ENCODE data around the gene PIK3C2B. TPM values are rescaled to one million over a fixed set of nuclear protein-coding genes. Genes with fewer than 3 reads are reported as not detected.

Gene PIK3C2B
- total and polyA plus RNA-seq, 2 donors (not counting 1 experiment from before 2014, with no cell fraction given), result 90.3 to 142 TPM

GRCh38 chr1:204448344-204448964, 46.2 kb downstream of the PIK3C2B start:
- H3K9me3 Mint-ChIP-seq (ENCODE audit: insufficient read depth), result no peaks in the 10 kb centered on the region
- peak overlapping the region; percentile 84 for H3K27ac Mint-ChIP-seq
- ChIA-PET POLR2A (interaction anchor here (0.5 to 12.9 kb wide), 7 partner anchors 12 to 65 kb away, joined by 3 to 161 read pairs (median 4); partner anchors contain the start of gene PIK3C2B), CTCF (interaction anchor here (1.0 to 43.9 kb wide), 8 partner anchors 11 to 359 kb away, joined by 4 to 1884 read pairs (median 58); partner anchors contain the start of gene PIK3C2B)
- DNase-seq, result peak; percentile 46
- peaks cover 75 to 78% of the 10 kb centered on the region in 2 donors for H3K4me1 ChIP-seq (ENCODE audit: control insufficient read depth in 2 of 2, insufficient read depth in 2 of 2, low read length in 2 of 2)
- H3K27me3 ChIP-seq (replicated peaks in 1 of 4; ENCODE audit: control extremely low read depth in 1 of 4, control insufficient read depth in 3 of 4, insufficient read depth in 4 of 4, low read length in 3 of 4), result no peaks in the 10 kb centered on the region
- no peak for TF ChIP-seq EZH2 (IDR thresholded peaks at IDR 0.05; ENCODE audit: borderline replicate concordance, insufficient read depth, low read depth, low read length, poor library complexity, severe bottlenecking)
- no peak for TF ChIP-seq CTCF (IDR thresholded peaks at IDR 0.05)
- H3K27ac ChIP-seq (ENCODE audit: low read length in 2 of 2), result peak overlapping the region; percentile 8 to 96
- peak overlapping the region; percentile 71 for H3K4me3 Mint-ChIP-seq
- peak overlapping the region; percentile 6 for H3K9ac ChIP-seq (ENCODE audit: low read length)
- peaks cover 79% of the 10 kb centered on the region for H3K79me2 ChIP-seq (ENCODE audit: control insufficient read depth, insufficient read depth, low read length)
- H3K9me3 ChIP-seq (ENCODE audit: control extremely low read depth in 1 of 3, control insufficient read depth in 2 of 3, insufficient read depth in 1 of 3, low read length in 2 of 3), result no peaks in the 10 kb centered on the region
- H3K36me3 ChIP-seq (replicated peaks in 1 of 2; ENCODE audit: control extremely low read depth in 1 of 2, control insufficient read depth in 1 of 2, extremely low read depth in 1 of 2, insufficient read depth in 2 of 2, low read length in 1 of 2), result peaks cover 3 to 74% of the 10 kb centered on the region in 2 experiments
- ATAC-seq (ENCODE audit: low read depth), result peak; percentile 11
- intact Hi-C loops (cut with micrococcal nuclease), result loop anchor here (5.0 kb wide), 1 partner anchor 359 kb away; no protein-coding TSS in a partner anchor
- peak overlapping the region; percentile 51 for H3K4me2 ChIP-seq (replicated peaks; ENCODE audit: low read depth, low read length, poor library complexity, severe bottlenecking)
- peak overlapping the region in 1 of 5 experiments; percentile 5 for H3K4me3 ChIP-seq (ENCODE audit: control extremely low read depth in 1 of 5, extremely low read depth in 1 of 5, insufficient read depth in 1 of 5, low read depth in 2 of 5, low read length in 4 of 5)
- H2AFZ ChIP-seq (ENCODE audit: insufficient read depth, low read depth, low read length, poor library complexity, severe bottlenecking), result no peak overlapping the region
- peaks cover 76% of the 10 kb centered on the region for H3K4me1 Mint-ChIP-seq
- H4K20me1 ChIP-seq (ENCODE audit: control insufficient read depth, insufficient read depth, low read length, poor library complexity, severe bottlenecking), result no peaks in the 10 kb centered on the region
- WGBS (ENCODE audit: insufficient coverage), result 31% methylated on average over 3 of the region's 7 CpGs
- H3K27me3 Mint-ChIP-seq, result no peaks in the 10 kb centered on the region

GRCh38 chr1:204447736-204448135, 46.9 kb downstream of the PIK3C2B start:
- Histone ChIP-seq H3K9ac (ENCODE audit: low read length) (no peak overlapping the region), H3K4me2 (replicated peaks; ENCODE audit: low read depth, low read length, poor library complexity, severe bottlenecking) (peak overlapping the region; percentile 21), H3K4me1 (ENCODE audit: control insufficient read depth in 2 of 2, insufficient read depth in 2 of 2, low read length in 2 of 2) (peaks cover 69 to 71% of the 10 kb centered on the region in 2 donors), H3K9me3 (ENCODE audit: control extremely low read depth in 1 of 3, control insufficient read depth in 2 of 3, insufficient read depth in 1 of 3, low read length in 2 of 3) (no peaks in the 10 kb centered on the region), H3K79me2 (ENCODE audit: control insufficient read depth, insufficient read depth, low read length) (peaks cover 85% of the 10 kb centered on the region), H3K27me3 (replicated peaks in 1 of 4; ENCODE audit: control extremely low read depth in 1 of 4, control insufficient read depth in 3 of 4, insufficient read depth in 4 of 4, low read length in 3 of 4) (no peaks in the 10 kb centered on the region), H3K4me3 (ENCODE audit: control extremely low read depth in 1 of 5, extremely low read depth in 1 of 5, insufficient read depth in 1 of 5, low read depth in 2 of 5, low read length in 4 of 5) (no peak overlapping the region), H2AFZ (ENCODE audit: insufficient read depth, low read depth, low read length, poor library complexity, severe bottlenecking) (no peak overlapping the region), H3K36me3 (replicated peaks in 1 of 2; ENCODE audit: control extremely low read depth in 1 of 2, control insufficient read depth in 1 of 2, extremely low read depth in 1 of 2, insufficient read depth in 2 of 2, low read length in 1 of 2) (peaks cover 3 to 81% of the 10 kb centered on the region in 2 experiments), H3K27ac (ENCODE audit: low read length in 2 of 2) (peak overlapping the region in 1 of 2 donors; percentile 64), H4K20me1 (ENCODE audit: control insufficient read depth, insufficient read depth, low read length, poor library complexity, severe bottlenecking) (peaks cover under 1% of the 10 kb centered on the region)
- Mint-ChIP-seq H3K4me3 (peak overlapping the region; percentile 45), H3K4me1 (peaks cover 69% of the 10 kb centered on the region), H3K27me3 (no peaks in the 10 kb centered on the region), H3K27ac (peak overlapping the region; percentile 59), H3K9me3 (ENCODE audit: insufficient read depth) (no peaks in the 10 kb centered on the region)
- no peak for DNase-seq
- intact Hi-C loops (cut with micrococcal nuclease), result loop anchor here (2.0 to 5.0 kb wide), 3 partner anchors 17 to 360 kb away; no protein-coding TSS in a partner anchor
- TF ChIP-seq EZH2 (IDR thresholded peaks at IDR 0.05; ENCODE audit: borderline replicate concordance, insufficient read depth, low read depth, low read length, poor library complexity, severe bottlenecking) (no peak), CTCF (IDR thresholded peaks at IDR 0.05) (no peak)
- WGBS (ENCODE audit: insufficient coverage), result 91% methylated on average over 4 of the region's 4 CpGs
- ChIA-PET POLR2A (interaction anchor here (0.5 to 12.9 kb wide), 3 partner anchors 48 to 65 kb away, joined by 4 to 161 read pairs (median 4); partner anchors contain the start of gene PIK3C2B), CTCF (interaction anchor here (1.6 to 43.9 kb wide), 12 partner anchors 12 to 359 kb away, joined by 4 to 1884 read pairs (median 24); partner anchors contain the start of genes MDM4 and PIK3C2B)
- no peak for ATAC-seq (ENCODE audit: low read depth)
